Mucosa of descending colon (tissue), 3 donors: ENCODE data around the gene SYK. TPM values are rescaled to one million over a fixed set of nuclear protein-coding genes. Genes with fewer than 3 reads are reported as not detected.

Experiments
- ATAC-seq: fragments of 200-7000 bp; cut with Tn5 transposase; one replicate; pipeline ENCODE4 v1.9.1; 2020; ENCODE audit warnings: mild to moderate bottlenecking, moderate library complexity
- DNase-seq, 3 donors: peaks; one replicate each; pipeline ENCODE4 v3.0.0-alpha.2; 2020
- H3K36me3 ChIP-seq: fragments of 200-600 bp; one replicate; pipeline ENCODE4 v1.8.0; 2021; ENCODE audit warnings: low read depth, mild to moderate bottlenecking
- H3K4me1 ChIP-seq: fragments of 200-600 bp; one replicate; pipeline ENCODE4 v1.8.0; 2021; ENCODE audit warnings: low read depth, mild to moderate bottlenecking
- H3K4me3 ChIP-seq: fragments of 200-600 bp; one replicate; pipeline ENCODE4 v1.8.0; 2021; ENCODE audit warnings: mild to moderate bottlenecking
- H3K9me3 ChIP-seq: fragments of 200-600 bp; one replicate; pipeline ENCODE4 v1.8.0; 2021; ENCODE audit warnings: mild to moderate bottlenecking
- intact Hi-C, 2 donors: fragments of 100-400 bp; cut with DNase I in 1 of 2; cut with micrococcal nuclease in 1 of 2; formaldehyde crosslinking; loops; one replicate each; pipeline versions ENCODE4 v1.11.0 to v1.11.1; 2022; cut with DNase I, micrococcal nuclease
- total RNA-seq, 3 donors: library from RNA; stranded (reverse); fragmentation: NEBNext Ultra II Directional in 2 of 3; extraction: Animal tissue kit (Norgen Biotek cat#: 25700) in 2 of 3; gene quantifications; one replicate each; pipeline versions ENCODE4 v1.2.1 to v1.2.4, GENCODE V29; 2021 to 2023
- TF ChIP-seq, protein P1 (sequence below): fragments of 200-600 bp; IDR thresholded peaks from one replicate; pipeline ENCODE4 v1.8.0; 2022; ENCODE audit warnings: antibody characterized with exemption, mild to moderate bottlenecking
- donor health status: DM: no; HTN: no; CAD: no; lungs with moderate emphysema.
- donor health status: DM: no; HTN: no; CAD: no.
- donor health status: DM: no; HTN: yes; CAD: no.

Gene SYK
- total RNA-seq, 3 donors from 2014 or later: 29.0 to 59.5 (median 43.4) TPM

DNA sequence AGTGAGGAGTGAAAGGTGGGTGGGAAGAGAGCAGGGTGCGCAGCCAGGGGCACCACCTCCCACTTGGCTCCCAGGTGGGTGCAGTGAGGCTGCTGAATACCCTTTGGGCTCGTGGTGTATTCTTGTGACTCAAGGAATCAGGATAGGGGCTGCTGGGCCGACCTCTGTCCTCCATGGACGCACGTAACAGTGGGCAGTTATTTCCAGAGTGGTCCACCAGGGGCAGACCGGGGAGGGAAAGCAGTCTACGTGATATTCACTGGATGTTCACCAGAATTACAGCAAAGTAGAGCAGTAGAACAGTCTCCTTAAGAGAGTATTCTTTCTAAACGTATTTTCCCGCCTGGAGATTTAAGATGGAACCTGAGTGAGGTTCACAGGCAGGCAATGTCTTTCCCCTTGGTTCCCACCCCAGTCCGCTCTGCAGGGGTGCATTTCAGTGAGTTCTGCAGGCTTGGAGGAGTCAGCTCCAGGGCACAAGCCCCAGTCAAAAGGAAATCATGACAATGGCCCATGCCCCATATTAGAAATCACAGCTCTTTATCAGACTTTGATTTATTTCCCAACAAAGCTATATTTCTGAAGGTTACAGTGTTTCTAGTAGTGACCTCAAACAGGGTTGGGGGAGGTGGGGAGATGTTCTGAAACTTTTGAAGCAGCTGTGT lies 88.7 kb downstream of the SYK start:
- Histone ChIP-seq H3K4me1 (no peaks in the 10 kb centered on the region), H3K4me3 (no peak overlapping the region), H3K9me3 (no peaks in the 10 kb centered on the region), H3K36me3 (no peaks in the 10 kb centered on the region)
- TF ChIP-seq, protein P1, sequence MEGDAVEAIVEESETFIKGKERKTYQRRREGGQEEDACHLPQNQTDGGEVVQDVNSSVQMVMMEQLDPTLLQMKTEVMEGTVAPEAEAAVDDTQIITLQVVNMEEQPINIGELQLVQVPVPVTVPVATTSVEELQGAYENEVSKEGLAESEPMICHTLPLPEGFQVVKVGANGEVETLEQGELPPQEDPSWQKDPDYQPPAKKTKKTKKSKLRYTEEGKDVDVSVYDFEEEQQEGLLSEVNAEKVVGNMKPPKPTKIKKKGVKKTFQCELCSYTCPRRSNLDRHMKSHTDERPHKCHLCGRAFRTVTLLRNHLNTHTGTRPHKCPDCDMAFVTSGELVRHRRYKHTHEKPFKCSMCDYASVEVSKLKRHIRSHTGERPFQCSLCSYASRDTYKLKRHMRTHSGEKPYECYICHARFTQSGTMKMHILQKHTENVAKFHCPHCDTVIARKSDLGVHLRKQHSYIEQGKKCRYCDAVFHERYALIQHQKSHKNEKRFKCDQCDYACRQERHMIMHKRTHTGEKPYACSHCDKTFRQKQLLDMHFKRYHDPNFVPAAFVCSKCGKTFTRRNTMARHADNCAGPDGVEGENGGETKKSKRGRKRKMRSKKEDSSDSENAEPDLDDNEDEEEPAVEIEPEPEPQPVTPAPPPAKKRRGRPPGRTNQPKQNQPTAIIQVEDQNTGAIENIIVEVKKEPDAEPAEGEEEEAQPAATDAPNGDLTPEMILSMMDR: no peak
- no peak for DNase-seq
- intact Hi-C loops: no loop called here
- no peak for ATAC-seq

DNA sequence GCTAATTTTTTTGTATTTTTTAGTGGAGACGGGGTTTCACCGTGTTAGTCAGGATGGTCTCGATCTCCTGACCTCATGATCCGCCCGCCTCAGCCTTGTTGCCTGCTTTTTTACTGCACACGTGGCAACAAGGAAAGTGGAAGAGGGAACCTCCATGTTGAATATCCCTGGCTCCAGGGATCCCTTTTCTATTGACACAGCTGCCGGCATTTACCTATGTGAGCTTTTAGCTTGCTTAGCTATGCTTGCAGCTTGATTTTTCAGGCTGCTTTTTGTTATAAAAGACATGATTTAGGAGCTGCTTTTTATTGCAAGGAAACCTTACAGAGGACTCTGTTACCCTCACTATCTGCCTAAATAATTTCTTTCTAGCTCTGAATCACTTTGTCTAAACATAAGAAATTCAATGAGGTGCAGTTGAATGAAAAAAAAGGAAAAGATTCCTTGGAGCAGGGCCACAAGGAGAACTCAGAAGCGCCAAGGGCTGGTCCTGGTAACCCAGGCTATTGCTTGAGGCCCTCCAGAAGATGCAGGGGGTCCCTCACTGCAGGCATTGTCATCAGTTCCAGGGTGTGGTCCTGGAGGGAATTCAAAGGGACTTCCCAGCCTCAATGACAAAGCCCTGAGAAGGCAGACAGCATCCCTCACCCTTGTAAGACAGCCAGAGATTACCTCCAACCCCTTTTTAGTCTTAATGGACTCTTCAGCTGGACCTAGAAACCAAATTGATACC lies 89.9 kb downstream of the SYK start:
- Histone ChIP-seq H3K4me3 (no peak overlapping the region), H3K4me1 (no peaks in the 10 kb centered on the region), H3K9me3 (no peaks in the 10 kb centered on the region), H3K36me3 (no peaks in the 10 kb centered on the region)
- ATAC-seq: no peak
- intact Hi-C loops: no loop called here
- TF ChIP-seq, protein P1: no peak
- no peak for DNase-seq

DNA sequence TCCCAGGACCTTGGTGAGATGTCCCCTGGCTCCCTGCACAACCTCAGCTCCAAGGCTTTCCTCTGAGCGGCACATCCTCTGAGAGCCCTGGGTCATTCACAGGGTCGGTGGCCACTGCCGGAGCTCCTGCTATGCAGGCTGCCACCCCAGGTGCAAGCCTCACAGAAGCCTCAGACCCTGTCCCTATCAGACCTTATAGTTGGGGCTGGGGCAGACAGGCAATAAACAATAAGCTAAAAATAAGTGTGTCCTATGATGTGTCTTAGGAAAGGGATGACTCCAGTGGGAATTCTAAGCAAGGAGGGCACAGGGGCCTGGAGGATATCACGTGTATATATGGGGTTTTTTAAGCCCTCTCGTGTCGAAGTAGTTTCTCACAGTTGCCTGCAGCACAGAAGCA lies 91.3 kb downstream of the SYK start:
- H3K4me3 ChIP-seq: no peak overlapping the region
- no peaks in the 10 kb centered on the region for H3K9me3 ChIP-seq
- TF ChIP-seq, protein P1: no peak
- no peaks in the 10 kb centered on the region for H3K36me3 ChIP-seq
- no peak for DNase-seq
- ATAC-seq: no peak
- no peaks in the 10 kb centered on the region for H3K4me1 ChIP-seq
- intact Hi-C loops: no loop called here

DNA sequence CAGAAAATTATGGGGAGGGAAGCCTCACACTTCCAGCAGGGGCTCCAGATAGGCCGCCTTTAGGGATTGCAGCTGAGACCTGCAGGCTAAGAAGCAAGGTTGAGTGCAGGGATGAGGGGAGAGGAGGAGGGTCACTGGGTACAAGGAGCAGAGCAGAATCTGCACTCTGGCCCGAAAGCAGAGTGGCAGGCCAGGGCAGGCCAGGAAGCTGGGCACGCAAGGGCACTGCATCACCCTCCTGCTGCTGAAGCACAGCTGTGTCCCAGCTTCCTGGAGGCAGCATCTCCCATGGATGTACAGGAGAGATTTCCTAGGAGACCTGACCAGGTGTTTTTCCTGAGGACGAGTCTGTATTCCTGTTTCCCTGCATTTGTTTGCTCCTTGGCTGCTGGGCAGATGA lies 92.1 kb downstream of the SYK start:
- TF ChIP-seq, protein P1: no peak
- Histone ChIP-seq H3K4me3 (no peak overlapping the region), H3K4me1 (no peaks in the 10 kb centered on the region), H3K36me3 (no peaks in the 10 kb centered on the region), H3K9me3 (no peaks in the 10 kb centered on the region)
- ATAC-seq (no peak), DNase-seq (no peak)
- intact Hi-C loops: no loop called here

DNA sequence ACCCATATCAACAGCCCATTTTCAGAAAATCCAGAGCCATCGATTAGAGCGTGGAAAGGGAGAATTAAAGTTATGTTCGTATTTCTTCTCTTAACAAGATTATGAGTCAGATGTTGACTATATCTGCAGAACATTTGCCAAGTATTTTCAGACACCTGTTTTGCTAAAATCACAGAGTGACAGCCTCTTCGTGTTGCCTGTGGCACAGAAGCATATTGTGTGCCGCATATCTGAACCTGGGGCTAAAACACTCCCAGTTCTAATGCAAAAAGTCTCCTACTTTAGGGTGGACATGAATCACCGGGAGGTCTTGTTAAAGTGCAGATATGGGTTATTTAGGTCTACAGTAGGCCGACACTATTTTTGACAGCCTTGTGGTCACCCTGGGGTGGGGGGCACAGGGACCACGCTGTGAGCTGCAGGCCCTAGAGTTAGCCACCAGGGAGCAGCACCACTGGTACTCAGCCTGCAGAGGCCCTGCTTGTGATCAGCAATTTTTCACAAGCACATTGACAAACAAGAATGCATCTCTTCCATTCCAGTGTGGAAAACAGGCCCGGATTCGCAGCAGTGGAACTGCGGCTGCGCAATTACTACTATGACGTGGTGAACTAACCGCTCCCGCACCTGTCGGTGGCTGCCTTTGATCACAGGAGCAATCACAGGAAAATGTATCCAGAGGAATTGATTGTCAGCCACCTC lies 93.5 kb downstream of the SYK start:
- no peak for DNase-seq
- ATAC-seq: no peak
- no peak overlapping the region for H3K4me3 ChIP-seq
- H3K9me3 ChIP-seq: no peaks in the 10 kb centered on the region
- intact Hi-C loops: no loop called here
- no peaks in the 10 kb centered on the region for H3K36me3 ChIP-seq
- no peaks in the 10 kb centered on the region for H3K4me1 ChIP-seq
- TF ChIP-seq, protein P1: no peak
